KMS-11 (cell line): ENCODE measurements around the gene ANKS4B.
"Not testable (repeated sequence)": the region's sequence is repeated elsewhere in the genome, so short reads cannot be mapped to it uniquely, and the experiment has no call there.

Experiments
- H2AFZ ChIP-seq: fragments of 200-600 bp; sonication (generic); 2 replicates; pipeline ENCODE4 v1.6.1; 2016; ENCODE audit warnings: antibody characterized with exemption, mixed run types, low read depth
- H3K27ac ChIP-seq: fragments of 200-600 bp; sonication (generic); 2 replicates; pipeline ENCODE4 v1.6.1; 2016; ENCODE audit warnings: mild to moderate bottlenecking, mixed run types
- H3K27me3 ChIP-seq: fragments of 200-600 bp; sonication (generic); 2 replicates; pipeline ENCODE4 v1.6.1; 2017; ENCODE audit warnings: mild to moderate bottlenecking, low read depth, mixed run types, moderate library complexity; ENCODE audit not compliant: insufficient read depth
- H3K36me3 ChIP-seq: fragments of 200-600 bp; sonication (generic); 2 replicates; pipeline ENCODE4 v1.6.1; 2017; ENCODE audit warnings: mild to moderate bottlenecking, mixed run types; ENCODE audit not compliant: insufficient read depth
- H3K4me1 ChIP-seq: fragments of 200-600 bp; sonication (generic); 2 replicates; pipeline ENCODE4 v1.6.1; 2016; ENCODE audit warnings: mild to moderate bottlenecking, low read depth, mixed run types; ENCODE audit not compliant: poor library complexity, severe bottlenecking
- H3K4me2 ChIP-seq: fragments of 200-600 bp; sonication (generic); 2 replicates; pipeline ENCODE4 v1.7.0; 2016; ENCODE audit warnings: mild to moderate bottlenecking, mixed run types
- H3K4me3 ChIP-seq: fragments of 200-600 bp; sonication (generic); IDR thresholded peaks from 2 replicates; pipeline ENCODE4 v1.6.1; 2017; ENCODE audit warnings: low read depth, low read length, mixed read lengths; ENCODE audit not compliant: insufficient read depth
- H3K79me2 ChIP-seq: fragments of 200-600 bp; sonication (generic); 2 replicates; pipeline ENCODE4 v1.6.1; 2016; ENCODE audit warnings: low read depth, mixed run types; ENCODE audit not compliant: insufficient read depth
- H3K9ac ChIP-seq: fragments of 200-600 bp; sonication (generic); 2 replicates; pipeline ENCODE4 v1.6.1; 2016; ENCODE audit warnings: mild to moderate bottlenecking, mixed run types
- H4K20me1 ChIP-seq: fragments of 200-600 bp; sonication (generic); 2 replicates; pipeline ENCODE4 v1.6.1; 2016; ENCODE audit warnings: mild to moderate bottlenecking, mixed run types; ENCODE audit not compliant: insufficient read depth
- CTCF ChIP-seq: fragments of 200-600 bp; sonication (generic); conservative IDR thresholded peaks from 2 replicates; pipeline ENCODE4 v1.6.1; 2017; ENCODE audit warnings: low read depth, mild to moderate bottlenecking, antibody characterized with exemption, low read length, moderate library complexity, mixed read lengths

Gene ANKS4B

GRCh38 chr16:21194771-21195301 lies 38.7 kb upstream of the ANKS4B start:
- no peak overlapping the region for H2AFZ ChIP-seq
- no peak overlapping the region for H3K4me2 ChIP-seq
- no peak overlapping the region for H3K27ac ChIP-seq
- no peak overlapping the region for H3K9ac ChIP-seq
- H3K4me1 ChIP-seq: no peaks in the 10 kb centered on the region
- H3K79me2 ChIP-seq: no peaks in the 10 kb centered on the region
- TF ChIP-seq CTCF: no peak
- no peak overlapping the region for H3K4me3 ChIP-seq
- no peaks in the 10 kb centered on the region for H3K36me3 ChIP-seq
- H4K20me1 ChIP-seq: no peaks in the 10 kb centered on the region
- no peaks in the 10 kb centered on the region for H3K27me3 ChIP-seq

GRCh38 chr16:21195330-21195729 lies 38.2 kb upstream of the ANKS4B start:
- not testable (repeated sequence) for H3K4me2 ChIP-seq, H3K9ac ChIP-seq, H3K79me2 ChIP-seq, H4K20me1 ChIP-seq, H3K4me3 ChIP-seq, H3K27me3 ChIP-seq, H3K4me1 ChIP-seq, H3K27ac ChIP-seq, H3K36me3 ChIP-seq, H2AFZ ChIP-seq

GRCh38 chr16:21197112-21197511 lies 36.4 kb upstream of the ANKS4B start:
- H3K79me2 ChIP-seq: no peaks in the 10 kb centered on the region
- H3K9ac ChIP-seq: no peak overlapping the region
- no peak overlapping the region for H3K27ac ChIP-seq
- no peaks in the 10 kb centered on the region for H3K36me3 ChIP-seq
- no peak overlapping the region for H3K4me3 ChIP-seq
- no peak overlapping the region for H3K4me2 ChIP-seq
- no peak overlapping the region for H2AFZ ChIP-seq
- TF ChIP-seq CTCF: no peak
- H3K27me3 ChIP-seq: no peaks in the 10 kb centered on the region
- H4K20me1 ChIP-seq: no peaks in the 10 kb centered on the region
- H3K4me1 ChIP-seq: no peaks in the 10 kb centered on the region

- Histone ChIP-seq H2AFZ (no peak overlapping the region), H3K4me3 (no peak overlapping the region), H3K36me3 (no peaks in the 10 kb centered on the region), H3K4me1 (no peaks in the 10 kb centered on the region), H3K9ac (no peak overlapping the region), H4K20me1 (no peaks in the 10 kb centered on the region), H3K4me2 (no peak overlapping the region), H3K27me3 (no peaks in the 10 kb centered on the region), H3K79me2 (no peaks in the 10 kb centered on the region), H3K27ac (no peak overlapping the region)
- TF ChIP-seq CTCF: no peak
These were observed 35.9 kb upstream of the ANKS4B start for GRCh38 chr16:21197621-21198020.

- H3K27me3 ChIP-seq: no peaks in the 10 kb centered on the region
These were observed 33.8 kb upstream of the ANKS4B start for GRCh38 chr16:21199607-21200218.

More at GRCh38 chr16:21199607-21200218, 33.8 kb upstream of the ANKS4B start:
- Histone ChIP-seq H2AFZ (no peak overlapping the region), H3K4me2 (no peak overlapping the region), H3K4me3 (no peak overlapping the region), H4K20me1 (no peaks in the 10 kb centered on the region), H3K27ac (no peak overlapping the region), H3K4me1 (no peaks in the 10 kb centered on the region), H3K36me3 (no peaks in the 10 kb centered on the region), H3K79me2 (no peaks in the 10 kb centered on the region), H3K9ac (no peak overlapping the region)
- no peak for TF ChIP-seq CTCF
